ENCODE data around the gene DOCK6. TPM values are rescaled to one million over a fixed set of nuclear protein-coding genes. Genes with fewer than 3 reads are reported as not detected.

The DOCK6 gene
- total RNA-seq, 1 experiment from 2014 or later: 29.4 TPM

GRCh38 chr19:11268783-11269267 is 6.5 kb upstream of the DOCK6 start:
- intact Hi-C loops (cut with micrococcal nuclease): no loop called here
- Histone ChIP-seq H3K9me3 (ENCODE audit: low read length) (no peaks in the 10 kb centered on the region), H3K27ac (ENCODE audit: low read length) (peak overlapping the region; percentile 60), H3K27me3 (ENCODE audit: low read length) (no peaks in the 10 kb centered on the region), H3K9ac (ENCODE audit: low read length) (0 out of 2 replicates have a peak overlapping the region, but pooled peaks have one; percentile 3), H3F3A (ENCODE audit: low read length, unreplicated experiment) (peaks cover 4% of the 10 kb centered on the region), H3K4me1 (ENCODE audit: insufficient read depth, low read length) (peaks cover 33% of the 10 kb centered on the region), H2AFZ (ENCODE audit: low read length) (peak overlapping the region; percentile 36; the same call in 1 of the 2 replicates), H3K9me2 (replicated peaks; ENCODE audit: low read length) (no peaks in the 10 kb centered on the region), H3K36me3 (ENCODE audit: low read depth, low read length) (no peaks in the 10 kb centered on the region), H3K4me3 (ENCODE audit: low read length) (no peak overlapping the region), H3K4me2 (ENCODE audit: low read length) (peak overlapping the region; percentile 14; the same call in 1 of the 2 replicates), H4K20me1 (ENCODE audit: low read length) (no peaks in the 10 kb centered on the region), H3K79me2 (ENCODE audit: low read length) (no peaks in the 10 kb centered on the region)
- TF ChIP-seq CTCF (conservative IDR thresholded peaks at IDR 0.05; ENCODE audit: low read depth, low read length) (no peak), EZH2phosphoT487 (IDR thresholded peaks at IDR 0.05; ENCODE audit: borderline replicate concordance, low read length) (no peak), EZH2 (IDR thresholded peaks at IDR 0.05; ENCODE audit: low read length, unreplicated experiment) (no peak)
- DNase-seq: peak; percentile 63
- ChIA-PET POLR2A (ENCODE audit: unreplicated experiment) (no interaction called here), CTCF (no interaction called here)
- no TSS peak for BruUV-seq (replicated peaks)
- ATAC-seq: peak; percentile 35

GRCh38 chr19:11267316-11268085 is 5.2 kb upstream of the DOCK6 start:
- no peak overlapping the region for H2AFZ ChIP-seq (ENCODE audit: low read length)
- peaks cover 4% of the 10 kb centered on the region for H3F3A ChIP-seq (ENCODE audit: low read length, unreplicated experiment)
- H3K9me2 ChIP-seq (replicated peaks; ENCODE audit: low read length): no peaks in the 10 kb centered on the region
- no peaks in the 10 kb centered on the region for H3K9me3 ChIP-seq (ENCODE audit: low read length)
- ChIA-PET CTCF (no interaction called here), POLR2A (ENCODE audit: unreplicated experiment) (no interaction called here)
- no peak overlapping the region for H3K9ac ChIP-seq (ENCODE audit: low read length)
- H3K36me3 ChIP-seq (ENCODE audit: low read depth, low read length): no peaks in the 10 kb centered on the region
- no peaks in the 10 kb centered on the region for H3K27me3 ChIP-seq (ENCODE audit: low read length)
- H4K20me1 ChIP-seq (ENCODE audit: low read length): no peaks in the 10 kb centered on the region
- ATAC-seq (no peak), DNase-seq (no peak)
- no TSS peak for BruUV-seq (replicated peaks)
- H3K4me1 ChIP-seq (ENCODE audit: insufficient read depth, low read length): peaks cover 38% of the 10 kb centered on the region
- intact Hi-C loops (cut with micrococcal nuclease): no loop called here
- TF ChIP-seq CTCF (conservative IDR thresholded peaks at IDR 0.05; ENCODE audit: low read depth, low read length) (no peak), EZH2 (IDR thresholded peaks at IDR 0.05; ENCODE audit: low read length, unreplicated experiment) (no peak), EZH2phosphoT487 (IDR thresholded peaks at IDR 0.05; ENCODE audit: borderline replicate concordance, low read length) (no peak)
- no peak overlapping the region for H3K4me3 ChIP-seq (ENCODE audit: low read length)
- H3K4me2 ChIP-seq (ENCODE audit: low read length): no peak overlapping the region
- no peaks in the 10 kb centered on the region for H3K79me2 ChIP-seq (ENCODE audit: low read length)
- H3K27ac ChIP-seq (ENCODE audit: low read length): no peak overlapping the region

- Histone ChIP-seq H3K4me3 (ENCODE audit: low read length) (no peak overlapping the region; the same call in 1 of the 2 replicates), H3K36me3 (ENCODE audit: low read depth, low read length) (no peaks in the 10 kb centered on the region), H3K27me3 (ENCODE audit: low read length) (no peaks in the 10 kb centered on the region), H3K4me1 (ENCODE audit: insufficient read depth, low read length) (peaks cover 43% of the 10 kb centered on the region), H3K9me2 (replicated peaks; ENCODE audit: low read length) (no peaks in the 10 kb centered on the region), H3K79me2 (ENCODE audit: low read length) (peaks cover 7% of the 10 kb centered on the region; the same call in 1 of the 2 replicates), H3K27ac (ENCODE audit: low read length) (peak overlapping the region; percentile 77), H3K9me3 (ENCODE audit: low read length) (no peaks in the 10 kb centered on the region), H3K9ac (ENCODE audit: low read length) (peak overlapping the region; percentile 34), H3K4me2 (ENCODE audit: low read length) (peak overlapping the region; percentile 68), H2AFZ (ENCODE audit: low read length) (peak overlapping the region; percentile 23), H3F3A (ENCODE audit: low read length, unreplicated experiment) (peaks cover 4% of the 10 kb centered on the region), H4K20me1 (ENCODE audit: low read length) (no peaks in the 10 kb centered on the region)
- DNase-seq: peak; percentile 98
- TF ChIP-seq CTCF (conservative IDR thresholded peaks at IDR 0.05; ENCODE audit: low read depth, low read length) (no peak), EZH2 (IDR thresholded peaks at IDR 0.05; ENCODE audit: low read length, unreplicated experiment) (no peak), EZH2phosphoT487 (IDR thresholded peaks at IDR 0.05; ENCODE audit: borderline replicate concordance, low read length) (no peak)
- intact Hi-C loops (cut with micrococcal nuclease): no loop called here
- ChIA-PET POLR2A (ENCODE audit: unreplicated experiment) (interaction anchor here (0.8 kb wide), 1 partner anchor 109 kb away, joined by 4 read pairs; the partner anchor contains the start of gene SWSAP1), CTCF (interaction anchor here (1.0 kb wide), 1 partner anchor 28 kb away, joined by 16 read pairs; no protein-coding TSS in a partner anchor)
- BruUV-seq (replicated peaks): no TSS peak
- peak; percentile 95 for ATAC-seq
Observed at GRCh38 chr19:11265785-11266236, 3.5 kb upstream of the DOCK6 start.

Measured in PC-3 (cell line).